ENCODE results near the gene POFUT2.

- TF ChIP-seq POLR2A (IDR thresholded peaks at IDR 0.05) (no peak), CTCF (IDR thresholded peaks at IDR 0.05) (no peak), EP300 (IDR thresholded peaks at IDR 0.05) (no peak)
These were observed 21.8 kb downstream of the POFUT2 start for GRCh38 chr21:45265721-45266517.
